ENCODE results near the gene SIPA1L3. TPM values are rescaled to one million over a fixed set of nuclear protein-coding genes. Genes with fewer than 3 reads are reported as not detected.

The SIPA1L3 gene
- total RNA-seq, 3 donors from 2014 or later = 93.6 to 173 (median 144) TPM

DNA sequence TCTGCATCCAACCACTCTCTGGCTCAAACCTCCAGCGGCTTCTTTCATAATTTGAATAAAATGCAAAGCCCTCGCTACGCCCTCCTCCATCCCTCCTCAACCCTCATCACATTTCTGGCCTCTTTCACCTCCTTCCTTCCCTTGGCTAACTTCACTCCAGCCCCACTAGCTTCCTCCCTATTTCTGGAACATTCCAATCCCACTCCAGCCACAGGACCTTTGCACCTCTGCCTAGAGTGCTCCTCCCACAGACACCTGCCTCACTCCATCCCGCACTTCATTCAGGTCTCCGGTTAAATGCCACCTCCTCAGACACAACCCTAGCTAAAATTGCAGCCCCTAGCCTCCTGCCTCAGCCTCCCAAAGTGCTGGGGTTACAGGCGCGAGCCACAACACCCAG, 324.9 kb downstream of the SIPA1L3 start:
- peaks cover 8% of the 10 kb centered on the region for H3K4me1 ChIP-seq (ENCODE audit: low read depth)
- DNase-seq (no peak), ATAC-seq (no peak)
- intact Hi-C loops (cut with DNase I, micrococcal nuclease) = no loop called here
- H3K36me3 ChIP-seq (ENCODE audit: low read depth) = no peaks in the 10 kb centered on the region
- H3K4me3 ChIP-seq = no peak overlapping the region
- TF ChIP-seq, protein P1, sequence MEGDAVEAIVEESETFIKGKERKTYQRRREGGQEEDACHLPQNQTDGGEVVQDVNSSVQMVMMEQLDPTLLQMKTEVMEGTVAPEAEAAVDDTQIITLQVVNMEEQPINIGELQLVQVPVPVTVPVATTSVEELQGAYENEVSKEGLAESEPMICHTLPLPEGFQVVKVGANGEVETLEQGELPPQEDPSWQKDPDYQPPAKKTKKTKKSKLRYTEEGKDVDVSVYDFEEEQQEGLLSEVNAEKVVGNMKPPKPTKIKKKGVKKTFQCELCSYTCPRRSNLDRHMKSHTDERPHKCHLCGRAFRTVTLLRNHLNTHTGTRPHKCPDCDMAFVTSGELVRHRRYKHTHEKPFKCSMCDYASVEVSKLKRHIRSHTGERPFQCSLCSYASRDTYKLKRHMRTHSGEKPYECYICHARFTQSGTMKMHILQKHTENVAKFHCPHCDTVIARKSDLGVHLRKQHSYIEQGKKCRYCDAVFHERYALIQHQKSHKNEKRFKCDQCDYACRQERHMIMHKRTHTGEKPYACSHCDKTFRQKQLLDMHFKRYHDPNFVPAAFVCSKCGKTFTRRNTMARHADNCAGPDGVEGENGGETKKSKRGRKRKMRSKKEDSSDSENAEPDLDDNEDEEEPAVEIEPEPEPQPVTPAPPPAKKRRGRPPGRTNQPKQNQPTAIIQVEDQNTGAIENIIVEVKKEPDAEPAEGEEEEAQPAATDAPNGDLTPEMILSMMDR (IDR thresholded peaks at IDR 0.05) = no peak
- no peaks in the 10 kb centered on the region for H3K9me3 ChIP-seq

DNA sequence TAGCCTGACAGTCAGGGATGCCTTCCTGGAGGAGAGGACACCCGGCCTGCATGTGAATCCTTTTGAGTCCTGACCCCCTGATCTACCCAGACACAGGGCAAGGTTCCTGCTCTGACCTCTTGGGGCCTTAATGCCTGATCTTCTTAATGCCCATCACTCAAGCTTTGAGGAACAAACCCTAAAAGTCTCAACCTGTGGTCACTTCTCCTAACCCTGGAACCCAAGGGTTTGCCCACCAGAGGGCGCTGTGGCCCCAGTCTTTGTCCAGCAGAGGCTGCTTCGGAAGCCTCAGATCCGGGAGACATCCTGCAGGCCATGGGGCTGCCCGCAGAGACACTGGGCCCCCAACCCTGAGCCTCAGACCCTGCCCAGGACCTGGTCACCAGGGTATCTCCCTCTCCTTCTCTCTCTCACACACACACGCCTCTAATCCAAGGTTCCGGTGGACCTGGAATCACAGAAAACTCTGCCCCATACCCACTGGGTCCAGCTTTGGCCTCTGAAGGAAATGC, 326.8 kb downstream of the SIPA1L3 start:
- Histone ChIP-seq H3K36me3 (ENCODE audit: low read depth) (no peaks in the 10 kb centered on the region), H3K9me3 (no peaks in the 10 kb centered on the region), H3K4me1 (ENCODE audit: low read depth) (peaks cover 6% of the 10 kb centered on the region), H3K4me3 (no peak overlapping the region)
- TF ChIP-seq, protein P1 (IDR thresholded peaks at IDR 0.05) = peak; percentile 78
- ATAC-seq = peak; percentile 89
- DNase-seq = peak; percentile 74 to 95 (median 88)
- intact Hi-C loops (cut with DNase I, micrococcal nuclease) = no loop called here

DNA sequence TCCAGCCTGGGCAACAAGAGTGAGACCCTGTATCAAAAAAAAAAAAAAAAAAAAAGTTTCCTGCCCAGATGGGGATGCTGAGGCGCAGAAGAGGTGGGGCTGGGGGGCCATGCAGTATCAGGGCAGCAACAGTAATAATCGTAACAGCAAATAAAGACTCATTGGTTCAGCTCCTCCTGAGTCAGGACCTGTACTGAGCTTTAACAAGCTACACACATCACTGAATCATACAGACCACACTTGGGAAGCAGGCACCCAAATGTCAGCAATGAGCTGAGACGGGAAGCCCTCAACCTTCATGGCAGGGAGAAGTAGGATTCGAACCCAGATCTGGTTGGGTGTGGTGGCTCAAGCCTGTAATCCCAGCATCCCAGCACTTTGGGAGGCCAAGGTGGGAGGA, 327.6 kb downstream of the SIPA1L3 start:
- intact Hi-C loops (cut with DNase I, micrococcal nuclease) = no loop called here
- no peak overlapping the region for H3K4me3 ChIP-seq
- H3K36me3 ChIP-seq (ENCODE audit: low read depth) = no peaks in the 10 kb centered on the region
- H3K4me1 ChIP-seq (ENCODE audit: low read depth) = no peaks in the 10 kb centered on the region
- TF ChIP-seq, protein P1 (IDR thresholded peaks at IDR 0.05) = no peak
- ATAC-seq (no peak), DNase-seq (no peak)
- H3K9me3 ChIP-seq = no peaks in the 10 kb centered on the region

DNA sequence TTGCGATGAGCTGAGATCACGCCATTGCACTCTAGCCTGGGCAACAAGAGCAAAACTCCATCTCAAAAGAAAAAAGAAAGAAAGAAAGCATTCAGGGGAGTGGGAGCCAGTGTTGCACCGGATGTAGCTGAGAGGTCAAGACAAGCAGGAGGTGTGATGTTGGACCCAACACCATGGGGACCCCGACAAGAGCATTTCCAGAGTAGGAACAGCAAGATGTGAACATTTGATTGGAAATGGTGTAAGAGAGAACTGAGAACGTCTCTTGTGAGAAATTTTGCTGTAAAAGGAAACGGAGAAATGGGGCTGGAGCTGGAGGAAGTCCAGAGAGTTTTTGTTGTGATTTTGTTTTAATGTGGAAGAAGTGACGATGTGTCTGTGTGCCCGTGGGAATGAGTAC, 332.8 kb downstream of the SIPA1L3 start:
- no peaks in the 10 kb centered on the region for H3K36me3 ChIP-seq (ENCODE audit: low read depth)
- no peak overlapping the region for H3K4me3 ChIP-seq
- TF ChIP-seq, protein P1 (IDR thresholded peaks at IDR 0.05) = no peak
- no peak for DNase-seq
- peaks cover 11% of the 10 kb centered on the region for H3K4me1 ChIP-seq (ENCODE audit: low read depth)
- intact Hi-C loops (cut with DNase I, micrococcal nuclease) = loop anchor here in 1 of 2 donors (5.0 kb wide), 1 partner anchor 92 kb away; no protein-coding TSS in a partner anchor
- no peaks in the 10 kb centered on the region for H3K9me3 ChIP-seq
- no peak for ATAC-seq

DNA sequence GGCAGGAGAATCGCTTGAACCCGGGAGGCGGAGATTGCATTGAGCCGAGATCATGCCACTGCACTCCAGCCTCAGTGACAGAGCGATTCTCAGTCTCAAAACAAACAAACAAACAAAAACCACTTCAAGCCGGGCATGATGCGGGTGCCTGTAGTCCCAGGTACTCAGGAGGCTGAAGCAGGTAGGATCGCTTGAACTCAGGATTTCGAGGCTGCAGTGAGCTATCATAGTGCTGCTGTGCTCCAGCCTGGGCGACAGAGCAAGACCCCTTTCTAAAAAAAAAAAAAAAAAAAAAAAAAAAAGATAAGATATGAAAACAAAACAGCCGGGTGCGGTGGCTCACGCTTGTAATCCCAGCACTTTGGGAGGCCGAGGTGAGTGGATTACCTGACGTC, 336.3 kb downstream of the SIPA1L3 start:
- Histone ChIP-seq H3K4me1 (ENCODE audit: low read depth) (peaks cover 15% of the 10 kb centered on the region), H3K36me3 (ENCODE audit: low read depth) (no peaks in the 10 kb centered on the region), H3K9me3 (no peaks in the 10 kb centered on the region), H3K4me3 (no peak overlapping the region)
- intact Hi-C loops (cut with DNase I, micrococcal nuclease) = loop anchor here in 1 of 2 donors (5.0 kb wide), 1 partner anchor 89 kb away; no protein-coding TSS in a partner anchor
- no peak for ATAC-seq
- TF ChIP-seq, protein P1 (IDR thresholded peaks at IDR 0.05) = no peak
- no peak for DNase-seq
